HEK293T (cell line): ENCODE measurements around the gene RAMACL.

Experiments used
- CTCF ChIA-PET: fragments of 350-600 bp; formaldehyde crosslinking; extraction: SDS; loops from one replicate; lab custom pipeline; 2021; ENCODE audit warnings: antibody characterized with exemption, inconsistent platforms; lab: Yijun Ruan, JAX
- POLR2A ChIA-PET: fragments of 350-600 bp; formaldehyde crosslinking; extraction: SDS; loops from one replicate; lab custom pipeline; 2020; ENCODE audit warnings: antibody characterized with exemption, inconsistent platforms; lab: Yijun Ruan, JAX
- DNase-seq: peaks from one replicate; pipeline ENCODE4 v3.0.0; 2012; ENCODE audit warnings: mixed read lengths; ENCODE audit errors: extremely low spot score
- ARNT ChIP-seq: fragments of 450-650 bp; IDR thresholded peaks from 2 replicates; pipeline ENCODE4 v1.6.1; 2017; ENCODE audit warnings: mild to moderate bottlenecking
- BHLHE40 ChIP-seq: fragments of 450-650 bp; IDR thresholded peaks from 2 replicates; pipeline ENCODE4 v1.6.1; 2016; ENCODE audit warnings: mild to moderate bottlenecking, moderate library complexity, borderline replicate concordance
- CTBP1 ChIP-seq: fragments of 450-650 bp; IDR thresholded peaks from 2 replicates; pipeline ENCODE4 v1.6.1; 2016; ENCODE audit warnings: borderline replicate concordance
- ELF4 ChIP-seq: fragments of 450-650 bp; IDR thresholded peaks from 2 replicates; pipeline ENCODE4 v1.6.1; 2017; ENCODE audit warnings: antibody characterized with exemption
- FOXA1 ChIP-seq: fragments of 450-650 bp; IDR thresholded peaks from 2 replicates; pipeline ENCODE4 v1.6.1; 2016; ENCODE audit warnings: mild to moderate bottlenecking
- FOXK2 ChIP-seq: fragments of 450-650 bp; IDR thresholded peaks from 2 replicates; pipeline ENCODE4 v1.6.1; 2016; ENCODE audit warnings: mild to moderate bottlenecking
- FOXM1 ChIP-seq: fragments of 450-650 bp; IDR thresholded peaks from 2 replicates; pipeline ENCODE4 v1.6.1; 2017; ENCODE audit warnings: mild to moderate bottlenecking, borderline replicate concordance
- HDGF ChIP-seq: fragments of 450-650 bp; IDR thresholded peaks from 2 replicates; pipeline ENCODE4 v1.6.1; 2017; ENCODE audit warnings: antibody characterized with exemption, borderline replicate concordance
- L3MBTL2 ChIP-seq: fragments of 450-650 bp; conservative IDR thresholded peaks from 2 replicates; pipeline ENCODE4 v1.6.1; 2016; ENCODE audit warnings: mild to moderate bottlenecking
- LEF1 ChIP-seq: fragments of 450-650 bp; IDR thresholded peaks from 2 replicates; pipeline ENCODE4 v1.6.1; 2017; ENCODE audit warnings: mild to moderate bottlenecking, borderline replicate concordance
- NFRKB ChIP-seq: fragments of 450-650 bp; IDR thresholded peaks from 2 replicates; pipeline ENCODE4 v1.6.1; 2016; ENCODE audit warnings: mild to moderate bottlenecking, moderate library complexity
- PKNOX1 ChIP-seq: fragments of 450-650 bp; IDR thresholded peaks from 2 replicates; pipeline ENCODE4 v1.6.1; 2016
- SP1 ChIP-seq: fragments of 450-650 bp; IDR thresholded peaks from 2 replicates; pipeline ENCODE4 v1.6.1; 2017
- SUZ12 ChIP-seq: fragments of 450-650 bp; IDR thresholded peaks from 2 replicates; pipeline ENCODE4 v1.6.1; 2016; ENCODE audit warnings: mild to moderate bottlenecking
- TARDBP ChIP-seq: fragments of 450-650 bp; IDR thresholded peaks from 2 replicates; pipeline ENCODE4 v1.6.1; 2016
- ZNF384 ChIP-seq: fragments of 450-650 bp; IDR thresholded peaks from 2 replicates; pipeline ENCODE4 v1.6.1; 2016

The RAMACL gene

GRCh38 chr6:166573511-166574216 is 12.8 kb downstream of the RAMACL start:
- ChIA-PET CTCF (no interaction called here), POLR2A (no interaction called here)
- DNase-seq: no peak
- TF ChIP-seq BHLHE40 (no peak), CTBP1 (no peak), ELF4 (no peak), NFRKB (no peak)

DNA sequence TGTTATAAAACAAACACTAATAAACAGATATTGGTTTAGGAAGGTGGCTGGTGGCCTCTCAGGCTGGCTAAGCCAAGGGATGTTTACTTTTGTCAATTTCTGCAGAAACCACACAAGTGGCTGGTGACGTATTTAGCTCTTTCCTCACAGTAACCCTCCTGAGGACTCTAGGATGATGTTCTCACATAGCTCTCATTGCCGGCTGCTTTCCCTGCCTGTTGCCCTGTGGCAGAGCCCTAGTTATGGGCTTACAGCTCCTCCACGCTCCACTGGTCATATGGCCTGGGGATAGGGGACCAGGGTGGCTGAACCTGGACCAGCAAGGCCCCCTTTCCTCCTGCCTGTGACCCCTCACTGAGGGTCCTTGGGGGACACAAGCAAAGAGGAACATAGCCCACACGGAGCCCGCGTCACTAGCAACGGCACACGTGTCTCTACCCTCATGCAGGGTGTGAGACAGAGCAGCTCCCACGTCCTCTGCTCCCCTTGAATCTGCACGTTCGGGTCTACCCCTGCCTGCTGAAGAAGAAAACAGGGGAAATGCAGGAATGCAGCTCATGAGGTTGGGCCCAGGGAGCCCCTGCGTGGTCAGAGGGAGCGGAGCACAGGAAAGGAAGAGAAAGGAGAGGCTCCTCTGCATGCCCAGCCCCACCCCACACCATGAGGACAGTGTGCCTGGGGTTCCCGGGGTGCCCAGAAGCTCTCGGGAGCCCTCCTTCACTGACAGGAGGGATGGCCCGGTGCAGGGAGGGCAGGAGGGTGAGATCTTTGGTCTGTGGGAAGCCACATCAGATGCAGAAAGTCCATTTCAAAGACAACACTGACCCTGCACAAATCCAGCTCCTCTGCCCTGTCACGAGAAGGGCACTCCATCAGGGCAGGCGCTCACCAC is 13.9 kb downstream of the RAMACL start:
- POLR2A ChIA-PET: interaction anchor here (0.8 to 0.9 kb wide), 2 partner anchors 9 to 12 kb away, joined by 3 read pairs; no protein-coding TSS in a partner anchor
- CTCF ChIA-PET: no interaction called here
- DNase-seq: no peak
- TF ChIP-seq CTBP1: no peak
- TF ChIP-seq FOXM1: no peak
- TF ChIP-seq ARNT: no peak
- TF ChIP-seq FOXA1: no peak
- TF ChIP-seq ZNF384: no peak
- TF ChIP-seq HDGF: no peak
- no peak for TF ChIP-seq ELF4
- TF ChIP-seq LEF1: no peak
- TF ChIP-seq SP1: no peak
- no peak for TF ChIP-seq L3MBTL2
- TF ChIP-seq NFRKB: no peak
- no peak for TF ChIP-seq FOXK2
- no peak for TF ChIP-seq PKNOX1

DNA sequence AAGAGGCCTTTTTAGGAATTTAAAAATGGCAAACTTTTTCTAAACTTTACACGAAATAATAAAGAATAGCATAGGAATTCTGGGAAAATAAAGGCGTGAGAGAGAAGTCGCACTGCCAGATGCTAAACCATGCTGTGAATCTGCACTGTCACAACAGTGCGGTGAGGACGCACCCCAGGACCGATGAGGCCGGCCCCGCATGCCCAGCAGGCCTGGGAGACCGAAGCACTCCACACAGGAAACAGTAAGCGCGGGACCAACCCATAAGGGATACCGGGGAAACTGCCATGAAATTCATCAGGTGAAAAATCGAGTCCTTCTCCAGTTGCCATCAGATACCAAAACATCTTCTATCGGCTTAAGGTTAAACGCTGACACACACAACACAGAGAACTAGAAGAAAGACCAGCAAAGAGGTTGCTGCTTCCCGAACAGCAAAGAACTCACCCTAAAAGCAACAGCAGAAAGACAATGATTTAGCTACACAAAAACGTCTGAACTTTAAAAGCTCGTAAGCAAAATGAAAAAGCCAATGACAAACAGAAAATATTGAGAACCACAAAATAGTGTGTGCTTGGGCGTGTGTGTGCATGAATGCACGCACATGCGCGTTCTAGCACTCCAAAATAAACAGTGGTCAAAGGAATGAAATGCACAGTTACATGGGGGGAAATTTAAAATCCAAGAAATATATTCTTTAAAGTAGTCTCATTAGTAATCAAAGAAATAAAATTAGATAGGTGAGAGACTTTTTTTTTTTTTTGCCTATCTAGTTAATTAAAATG is 15.4 kb downstream of the RAMACL start:
- TF ChIP-seq PKNOX1 (no peak), ARNT (no peak), CTBP1 (no peak), NFRKB (no peak), FOXK2 (no peak), FOXM1 (no peak), SUZ12 (no peak), SP1 (no peak), BHLHE40 (no peak), TARDBP (no peak), FOXA1 (no peak), L3MBTL2 (no peak), HDGF (no peak), ELF4 (no peak), ZNF384 (no peak), LEF1 (no peak)
- ChIA-PET CTCF (no interaction called here), POLR2A (no interaction called here)

GRCh38 chr6:166569206-166569605 is 17.3 kb downstream of the RAMACL start:
- ChIA-PET POLR2A (no interaction called here), CTCF (no interaction called here)
- TF ChIP-seq FOXM1: no peak
- no peak for TF ChIP-seq BHLHE40
- TF ChIP-seq PKNOX1: no peak
- TF ChIP-seq ELF4: no peak
- no peak for TF ChIP-seq NFRKB
- TF ChIP-seq SP1: no peak
- no peak for TF ChIP-seq HDGF
- TF ChIP-seq ARNT: no peak
- TF ChIP-seq LEF1: no peak
- no peak for TF ChIP-seq FOXK2
- DNase-seq: no peak

More for the DNA sequence above, 15.4 kb downstream of the RAMACL start:
- DNase-seq: no peak

GRCh38 chr6:166567813-166568212 is 18.7 kb downstream of the RAMACL start:
- TF ChIP-seq ELF4: no peak
- no peak for TF ChIP-seq NFRKB
- TF ChIP-seq FOXA1: no peak
- TF ChIP-seq L3MBTL2: no peak
- TF ChIP-seq ZNF384: no peak
- no peak for TF ChIP-seq SUZ12
- no peak for TF ChIP-seq ARNT
- TF ChIP-seq SP1: no peak
- TF ChIP-seq HDGF: no peak
- TF ChIP-seq BHLHE40: no peak
- no peak for TF ChIP-seq FOXK2
- no peak for TF ChIP-seq TARDBP
- no peak for TF ChIP-seq FOXM1
- no peak for TF ChIP-seq LEF1
- POLR2A ChIA-PET: no interaction called here
- CTCF ChIA-PET: no interaction called here
- DNase-seq: no peak
